GM18858 (cell line): ENCODE measurements around the gene WASF3.

ENCODE experiments used
- ATAC-seq: cut with Tn5 transposase; IDR thresholded peaks from one replicate; pipeline ENCODE4 v1.9.1; 2021; ENCODE audit not compliant: unreplicated experiment

WASF3 gene, protein sequence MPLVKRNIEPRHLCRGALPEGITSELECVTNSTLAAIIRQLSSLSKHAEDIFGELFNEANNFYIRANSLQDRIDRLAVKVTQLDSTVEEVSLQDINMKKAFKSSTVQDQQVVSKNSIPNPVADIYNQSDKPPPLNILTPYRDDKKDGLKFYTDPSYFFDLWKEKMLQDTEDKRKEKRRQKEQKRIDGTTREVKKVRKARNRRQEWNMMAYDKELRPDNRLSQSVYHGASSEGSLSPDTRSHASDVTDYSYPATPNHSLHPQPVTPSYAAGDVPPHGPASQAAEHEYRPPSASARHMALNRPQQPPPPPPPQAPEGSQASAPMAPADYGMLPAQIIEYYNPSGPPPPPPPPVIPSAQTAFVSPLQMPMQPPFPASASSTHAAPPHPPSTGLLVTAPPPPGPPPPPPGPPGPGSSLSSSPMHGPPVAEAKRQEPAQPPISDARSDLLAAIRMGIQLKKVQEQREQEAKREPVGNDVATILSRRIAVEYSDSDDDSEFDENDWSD

GRCh38 chr13:26557393-26558073 is at the start of gene WASF3:
Gene WASF3, plus strand, starts transcription at chr13:26557683. Its CDS starts 84,588 bp downstream, at chr13:26642271.
- ATAC-seq, result peak; percentile 77

GRCh38 chr13:26508885-26509284 is 48.6 kb upstream of the WASF3 start:
- ATAC-seq, result no peak

- ATAC-seq, result no peak
These were observed 48.0 kb upstream of the WASF3 start for GRCh38 chr13:26509491-26509890.

GRCh38 chr13:26513931-26514330 is 43.6 kb upstream of the WASF3 start:
- no peak for ATAC-seq

DNA sequence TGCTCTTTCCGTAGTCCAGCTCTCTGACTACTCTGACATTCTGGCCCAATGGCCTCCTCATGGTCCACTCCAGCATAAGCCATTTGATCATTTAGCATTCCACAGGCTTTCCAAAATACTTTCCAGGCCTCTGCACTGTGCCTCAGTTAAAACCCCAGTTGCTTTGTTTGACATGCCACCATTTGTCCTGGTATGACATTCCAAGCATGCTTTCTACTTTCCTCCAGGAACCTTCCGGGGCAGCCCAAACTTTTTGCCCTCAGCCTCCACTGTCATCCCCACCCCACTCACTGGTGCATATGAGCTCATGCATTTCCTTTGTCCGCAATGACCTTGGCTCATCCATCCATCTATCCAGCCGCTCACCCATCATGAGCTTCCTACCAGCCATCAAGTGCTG is 41.8 kb upstream of the WASF3 start:
- no peak for ATAC-seq

DNA sequence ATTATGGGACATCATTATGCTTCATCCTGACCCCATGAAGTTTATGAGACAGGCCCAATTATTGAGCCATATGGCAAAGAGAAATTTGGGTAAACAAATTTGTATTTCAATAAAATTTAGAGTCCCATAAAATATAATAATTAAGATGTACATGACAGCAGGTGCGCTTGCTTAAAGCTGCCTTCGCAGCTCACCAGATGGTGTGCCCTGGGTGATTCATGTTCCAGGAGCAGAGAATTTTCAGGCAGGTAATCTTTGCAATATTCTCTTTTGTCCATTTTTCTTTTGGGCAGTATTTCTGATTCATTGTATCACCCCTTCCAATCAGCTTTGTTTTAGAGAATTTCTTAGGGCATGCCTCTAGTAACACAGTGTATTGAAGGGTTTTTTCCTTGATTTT is 39.5 kb upstream of the WASF3 start:
- ATAC-seq, result no peak

DNA sequence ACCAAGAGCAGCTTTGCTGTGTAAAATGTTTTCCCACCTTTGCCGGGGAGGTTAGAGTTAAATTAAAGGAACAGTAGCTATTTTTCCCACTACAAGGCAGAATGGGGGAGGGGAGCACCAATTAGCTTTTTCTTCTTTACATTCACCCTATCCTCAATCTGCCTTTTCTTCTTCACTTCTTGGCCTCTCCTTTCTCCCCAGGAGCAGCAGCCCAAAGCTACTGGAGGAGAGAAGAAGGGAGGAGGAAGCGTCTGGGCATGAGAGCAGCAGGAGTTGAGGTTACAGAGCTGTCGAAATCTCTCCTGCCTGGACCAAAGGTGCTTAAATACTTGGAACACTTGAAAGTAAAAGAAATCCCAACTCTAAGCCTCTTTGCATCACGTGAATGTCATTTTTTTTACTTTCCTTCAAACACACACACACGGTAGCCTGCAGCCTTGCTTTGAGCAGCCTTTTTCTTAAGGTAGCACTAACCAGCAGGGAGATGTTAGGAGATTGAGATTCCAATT is 39.0 kb upstream of the WASF3 start:
- ATAC-seq, result no peak

DNA sequence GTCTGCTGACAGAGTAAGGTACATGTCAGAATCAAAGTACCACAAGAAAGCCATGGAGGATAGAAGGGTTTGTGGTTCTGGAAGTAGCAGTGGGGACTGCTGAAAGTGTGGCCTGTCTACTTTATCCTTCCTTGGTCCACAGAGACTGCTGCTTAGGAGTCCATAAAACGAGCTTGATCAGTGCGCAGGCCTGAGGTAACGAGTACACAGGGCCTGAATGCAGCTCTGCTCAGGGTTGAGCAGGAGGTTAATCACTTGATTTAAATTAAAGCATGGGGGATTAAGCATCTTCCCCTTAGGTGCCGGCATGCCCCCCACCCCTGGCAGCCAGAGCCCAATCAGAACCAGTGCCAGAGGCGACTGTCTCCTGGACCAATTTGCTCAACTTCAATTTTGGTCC is 34.9 kb upstream of the WASF3 start:
- no peak for ATAC-seq

GRCh38 chr13:26523007-26523406 is 34.5 kb upstream of the WASF3 start:
- ATAC-seq, result no peak

DNA sequence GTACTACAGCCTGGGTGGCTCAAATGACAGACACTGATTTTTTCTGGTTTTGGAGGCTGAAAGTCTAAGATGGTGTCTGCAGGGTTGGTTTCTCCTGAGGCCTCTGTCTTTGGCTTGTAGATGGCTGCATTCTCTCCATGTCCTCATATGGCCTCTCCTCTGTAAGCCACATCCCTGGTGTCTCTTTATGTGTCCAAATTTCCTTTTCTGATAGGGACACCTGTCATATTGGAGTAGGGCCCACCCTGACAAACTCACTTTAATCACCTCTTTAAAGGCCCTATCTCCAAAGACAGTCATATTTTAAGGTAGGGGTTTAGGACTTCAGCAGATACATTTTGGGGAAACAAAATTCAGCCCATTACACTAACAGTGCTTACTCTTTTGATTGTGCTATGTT is 32.0 kb upstream of the WASF3 start:
- ATAC-seq, result no peak

DNA sequence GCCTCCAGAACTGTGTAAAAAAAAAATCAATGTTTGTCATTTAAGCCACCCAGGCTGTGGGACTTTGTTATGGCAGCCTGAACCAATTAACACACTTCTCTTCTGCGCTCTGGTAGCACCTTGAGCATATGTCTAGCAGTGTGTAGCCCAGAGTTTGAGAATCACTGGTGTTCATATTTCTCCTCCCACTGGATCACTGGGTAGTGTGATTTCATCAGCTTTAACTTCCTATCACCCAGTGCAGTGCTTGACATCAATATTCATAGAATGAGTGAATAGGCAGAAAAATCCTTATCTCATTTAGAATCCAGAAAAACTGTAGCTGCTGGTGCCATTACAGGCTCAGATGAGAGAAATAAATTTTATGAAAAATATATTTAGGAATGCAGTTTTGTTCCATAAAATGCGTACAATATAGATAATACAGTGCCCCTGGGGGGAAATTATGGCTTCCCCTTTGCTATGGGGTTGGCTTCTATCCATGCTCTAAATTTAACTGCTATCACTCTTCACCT is 30.7 kb upstream of the WASF3 start:
- no peak for ATAC-seq

DNA sequence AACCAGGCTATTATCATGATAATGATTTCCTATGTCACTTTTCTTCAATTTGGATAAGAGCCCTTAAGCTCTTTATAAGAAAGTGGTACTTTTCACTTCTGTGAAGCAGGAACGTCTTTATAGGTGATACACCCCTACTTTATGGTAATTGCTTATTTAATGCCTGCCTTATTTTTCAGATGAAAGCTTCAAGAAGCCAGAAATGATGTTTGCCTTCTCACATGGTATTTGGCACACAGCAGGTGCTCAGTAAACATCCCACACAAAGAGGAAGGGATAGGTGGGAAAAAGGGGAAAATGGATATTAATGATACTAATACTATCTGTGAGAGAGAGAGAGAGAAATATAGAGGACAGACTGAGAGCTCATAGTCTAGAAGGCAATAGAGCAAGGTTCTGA is 29.0 kb upstream of the WASF3 start:
- ATAC-seq, result no peak

DNA sequence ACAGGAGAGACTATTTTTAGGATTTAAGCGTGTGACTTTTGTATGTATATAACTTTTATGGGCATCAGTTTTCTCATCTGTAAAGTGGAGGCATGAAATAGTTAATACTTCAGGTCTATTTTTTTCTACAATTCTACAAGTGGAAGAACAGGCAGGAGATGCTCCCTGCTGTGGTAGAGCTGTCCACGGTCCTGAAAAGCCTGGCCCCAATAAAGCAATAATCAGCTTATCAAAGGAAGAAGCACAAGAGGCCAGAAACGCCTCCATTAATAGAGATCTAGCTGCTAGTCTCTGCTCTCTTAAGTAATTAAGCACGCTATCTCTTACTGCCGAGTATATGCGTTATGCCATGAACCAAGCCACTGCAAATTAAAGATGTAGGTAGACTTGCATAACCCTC is 28.0 kb upstream of the WASF3 start:
- no peak for ATAC-seq

DNA sequence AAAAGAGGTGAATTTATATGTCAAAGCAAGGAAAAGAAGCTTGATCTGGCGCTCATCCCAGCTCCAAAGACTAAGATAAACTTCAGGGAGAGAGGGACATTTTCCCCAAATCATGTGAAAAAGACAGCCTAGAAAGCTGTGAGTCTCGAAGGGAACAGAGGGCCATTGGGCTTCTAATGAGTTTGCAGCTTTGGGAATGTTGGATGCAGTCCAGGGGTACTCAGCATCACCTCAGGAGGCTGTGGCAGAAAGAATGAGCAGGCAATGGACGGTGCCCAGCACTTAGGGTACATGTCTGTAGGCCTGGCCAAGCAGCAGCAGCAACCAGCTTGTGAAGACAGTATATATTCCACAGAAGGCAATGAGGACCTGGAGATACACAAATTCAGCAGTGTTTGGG is 25.7 kb upstream of the WASF3 start:
- ATAC-seq, result no peak

DNA sequence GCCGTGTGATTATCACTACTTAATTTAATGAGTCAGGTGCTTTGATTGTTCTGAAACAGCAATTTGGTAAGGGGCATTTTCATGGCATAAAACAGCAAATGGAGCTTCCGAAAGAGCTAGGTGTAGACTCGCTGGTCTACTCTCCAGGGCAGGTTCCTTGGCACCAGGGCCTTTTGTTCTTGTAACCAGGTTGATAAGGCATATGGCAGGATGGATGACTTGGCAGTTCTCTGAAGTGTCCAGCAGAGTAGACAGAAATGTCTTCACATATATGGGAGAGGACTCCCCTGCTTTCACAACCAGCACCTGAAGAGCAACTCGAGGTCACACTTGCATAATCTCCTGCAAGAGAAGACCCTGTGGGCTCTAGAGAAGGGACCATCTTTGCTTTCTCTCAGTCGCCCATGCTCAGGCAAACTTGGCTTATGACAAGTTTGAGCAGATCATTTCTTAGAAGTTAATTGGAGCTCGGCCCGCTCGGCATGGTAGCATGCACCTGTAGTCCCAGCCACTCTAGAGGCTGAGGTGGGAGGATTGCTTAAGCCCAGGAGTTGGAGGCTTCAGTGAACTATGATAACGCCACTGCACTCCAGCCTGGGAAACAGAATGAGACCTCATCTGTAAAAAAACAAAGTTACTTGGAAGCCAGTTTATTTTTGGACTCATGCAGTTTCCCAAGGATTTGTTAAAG is 23.3 kb upstream of the WASF3 start:
- ATAC-seq, result no peak

DNA sequence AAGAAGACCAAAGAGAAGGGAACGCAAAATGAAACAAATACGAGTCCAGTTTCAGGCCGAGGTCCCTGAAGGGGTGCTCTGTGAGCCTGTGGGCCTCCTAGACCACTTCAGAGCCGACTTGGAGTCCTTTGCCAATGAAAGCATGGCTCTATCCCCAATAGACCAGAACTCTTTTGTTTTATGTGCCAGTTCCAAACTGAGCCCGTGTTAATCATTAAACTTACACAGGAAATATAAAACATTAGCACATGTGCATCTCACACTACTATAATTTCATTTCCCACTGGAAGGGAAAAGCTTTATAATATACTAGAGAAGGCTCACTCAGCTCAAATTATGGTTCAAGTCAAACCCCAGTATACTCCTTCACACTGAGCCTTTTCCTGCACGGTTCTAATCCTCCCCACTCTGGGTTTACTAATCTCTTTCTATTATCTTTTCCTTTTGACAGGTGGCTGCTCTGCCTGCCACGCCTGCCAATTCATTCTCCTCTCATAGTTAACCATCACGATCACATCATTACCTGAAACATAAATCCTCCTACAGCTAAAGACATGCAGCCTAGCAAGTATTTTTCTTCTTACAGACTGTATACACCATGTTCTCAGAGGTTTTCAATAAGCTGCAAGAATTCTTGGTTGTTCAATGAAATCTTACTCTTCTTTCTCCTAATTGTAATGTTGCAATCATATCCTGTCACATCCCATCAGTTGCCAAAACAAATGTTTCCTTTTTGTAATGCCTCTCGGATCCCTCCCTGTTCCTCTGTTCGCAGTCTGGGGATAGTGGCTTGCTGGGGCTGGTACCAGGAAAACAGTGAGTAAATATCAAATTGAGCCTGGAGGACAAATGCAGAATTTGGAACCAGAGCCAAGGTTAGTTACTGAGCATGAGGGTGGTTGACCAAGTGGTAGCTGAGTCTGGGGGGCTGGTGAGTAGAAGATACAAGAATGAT is 18.8 kb upstream of the WASF3 start:
- ATAC-seq, result no peak

- no peak for ATAC-seq
These were observed 17.7 kb upstream of the WASF3 start for GRCh38 chr13:26539738-26540292.

DNA sequence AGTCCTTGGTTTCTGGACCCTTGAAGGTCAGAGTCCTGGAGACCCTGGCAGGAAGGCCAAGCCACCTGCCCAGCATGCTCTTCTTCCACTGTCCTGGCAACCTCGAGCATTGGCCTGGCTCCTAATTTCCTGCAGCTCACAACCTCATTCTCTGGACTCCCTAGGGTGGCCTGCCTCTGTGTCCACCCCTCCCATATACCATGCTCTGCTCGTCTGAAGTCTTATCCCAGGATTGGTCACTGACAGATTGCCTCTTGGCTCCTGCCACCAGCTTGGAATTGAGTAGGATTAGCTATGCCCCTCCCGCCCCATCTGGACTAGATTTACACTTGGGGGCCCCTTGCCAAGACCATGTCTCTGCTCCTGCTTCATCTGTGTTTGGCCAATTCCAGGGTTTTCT is 17.1 kb upstream of the WASF3 start:
- no peak for ATAC-seq

GRCh38 chr13:26541041-26541440 is 16.4 kb upstream of the WASF3 start:
- ATAC-seq, result no peak
